ENCODE results near the gene CADM1.

CADM1 gene

GRCh38 chr11:115530752-115531151 lies 26.5 kb upstream of the CADM1 start:
- no peak for TF ChIP-seq REST (IDR thresholded peaks at IDR 0.05; ENCODE audit: insufficient read depth in 1 of 2, low read depth in 2 of 2, low read length in 2 of 2)
- no peak for TF ChIP-seq FOXP2 (optimal IDR thresholded peaks at IDR 0.05; ENCODE audit: borderline replicate concordance, extremely low read depth, extremely low read length, insufficient read depth)
- no peak for TF ChIP-seq POLR2AphosphoS5 (IDR thresholded peaks at IDR 0.05; ENCODE audit: low read depth, low read length)
- no peak for TF ChIP-seq TAF1 (IDR thresholded peaks at IDR 0.05; ENCODE audit: borderline replicate concordance, insufficient read depth, low read length)
- no peak for TF ChIP-seq SIN3A (IDR thresholded peaks at IDR 0.05; ENCODE audit: borderline replicate concordance, insufficient read depth, low read length)

GRCh38 chr11:115528225-115528624 lies 24.0 kb upstream of the CADM1 start:
- TF ChIP-seq POLR2AphosphoS5 (IDR thresholded peaks at IDR 0.05; ENCODE audit: low read depth, low read length), result no peak
- TF ChIP-seq FOXP2 (optimal IDR thresholded peaks at IDR 0.05; ENCODE audit: borderline replicate concordance, extremely low read depth, extremely low read length, insufficient read depth), result no peak
- no peak for TF ChIP-seq SIN3A (IDR thresholded peaks at IDR 0.05; ENCODE audit: borderline replicate concordance, insufficient read depth, low read length)

- TF ChIP-seq SIN3A (IDR thresholded peaks at IDR 0.05; ENCODE audit: borderline replicate concordance, insufficient read depth, low read length), result no peak
- TF ChIP-seq REST (IDR thresholded peaks at IDR 0.05; ENCODE audit: insufficient read depth in 1 of 2, low read depth in 2 of 2, low read length in 2 of 2), result no peak
- TF ChIP-seq POLR2AphosphoS5 (IDR thresholded peaks at IDR 0.05; ENCODE audit: low read depth, low read length), result no peak
- no peak for TF ChIP-seq TAF1 (IDR thresholded peaks at IDR 0.05; ENCODE audit: borderline replicate concordance, insufficient read depth, low read length)
- TF ChIP-seq FOXP2 (optimal IDR thresholded peaks at IDR 0.05; ENCODE audit: borderline replicate concordance, extremely low read depth, extremely low read length, insufficient read depth), result no peak
Measured at GRCh38 chr11:115527534-115528125, 23.4 kb upstream of the CADM1 start.

- no peak for TF ChIP-seq SIN3A (IDR thresholded peaks at IDR 0.05; ENCODE audit: borderline replicate concordance, insufficient read depth, low read length)
- TF ChIP-seq POLR2AphosphoS5 (IDR thresholded peaks at IDR 0.05; ENCODE audit: low read depth, low read length), result no peak
- TF ChIP-seq TAF1 (IDR thresholded peaks at IDR 0.05; ENCODE audit: borderline replicate concordance, insufficient read depth, low read length), result no peak
- TF ChIP-seq FOXP2 (optimal IDR thresholded peaks at IDR 0.05; ENCODE audit: borderline replicate concordance, extremely low read depth, extremely low read length, insufficient read depth), result no peak
- no peak for TF ChIP-seq REST (IDR thresholded peaks at IDR 0.05; ENCODE audit: insufficient read depth in 1 of 2, low read depth in 2 of 2, low read length in 2 of 2)
Measured at GRCh38 chr11:115525531-115526006, 21.4 kb upstream of the CADM1 start.

- TF ChIP-seq REST (IDR thresholded peaks at IDR 0.05; ENCODE audit: insufficient read depth in 1 of 2, low read depth in 2 of 2, low read length in 2 of 2), result no peak
- TF ChIP-seq TAF1 (IDR thresholded peaks at IDR 0.05; ENCODE audit: borderline replicate concordance, insufficient read depth, low read length), result no peak
- no peak for TF ChIP-seq SIN3A (IDR thresholded peaks at IDR 0.05; ENCODE audit: borderline replicate concordance, insufficient read depth, low read length)
- no peak for TF ChIP-seq POLR2AphosphoS5 (IDR thresholded peaks at IDR 0.05; ENCODE audit: low read depth, low read length)
- TF ChIP-seq FOXP2 (optimal IDR thresholded peaks at IDR 0.05; ENCODE audit: borderline replicate concordance, extremely low read depth, extremely low read length, insufficient read depth), result no peak
Measured at GRCh38 chr11:115524572-115524971, 20.4 kb upstream of the CADM1 start.

Data from PFSK-1 (cell line).